Right lobe of liver (tissue), 4 donors: ENCODE data around the gene STON2.

Experiments used
- POLR2A ChIP-seq: fragments of 450-650 bp; IDR thresholded peaks from one replicate; pipeline ENCODE4 v1.6.1; 2017; ENCODE audit warnings: antibody characterized with exemption, mild to moderate bottlenecking
- TF ChIP-seq, protein P1 (sequence below), 4 donors: fragments of 200-600 bp in 3 of 4; fragments of 450-650 bp in 1 of 4; IDR thresholded peaks; one replicate each; pipeline versions ENCODE4 v1.5.1 to v1.8.0; 2016 to 2022; ENCODE audit warnings: antibody characterized with exemption in 4 of 4, mild to moderate bottlenecking in 2 of 4
- donor health status: DM: no; HTN: no; CAD: no.
- donor health status: DM: no; HTN: no; CAD: no.
- donor health status: DM: no; HTN: yes; CAD: no.

DNA sequence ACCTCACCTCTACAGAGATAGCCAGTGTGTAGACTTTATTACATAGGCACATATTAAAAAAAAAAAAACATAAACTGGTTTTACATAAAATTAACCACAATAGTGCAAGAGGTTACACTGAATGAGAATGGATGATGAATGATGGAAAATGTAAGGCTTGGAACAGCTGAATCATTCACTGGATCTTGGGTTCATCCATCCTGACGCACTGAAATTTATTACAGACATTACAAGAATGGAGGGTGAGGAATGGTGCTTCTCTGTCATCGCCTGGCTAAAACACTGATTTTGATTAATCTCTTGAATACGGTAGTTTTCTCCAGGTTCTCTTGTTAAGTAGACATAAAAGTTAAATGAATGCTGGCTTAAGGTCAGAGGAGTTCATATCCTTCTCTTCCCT, 139.4 kb downstream of the STON2 start:
- TF ChIP-seq, protein P1, sequence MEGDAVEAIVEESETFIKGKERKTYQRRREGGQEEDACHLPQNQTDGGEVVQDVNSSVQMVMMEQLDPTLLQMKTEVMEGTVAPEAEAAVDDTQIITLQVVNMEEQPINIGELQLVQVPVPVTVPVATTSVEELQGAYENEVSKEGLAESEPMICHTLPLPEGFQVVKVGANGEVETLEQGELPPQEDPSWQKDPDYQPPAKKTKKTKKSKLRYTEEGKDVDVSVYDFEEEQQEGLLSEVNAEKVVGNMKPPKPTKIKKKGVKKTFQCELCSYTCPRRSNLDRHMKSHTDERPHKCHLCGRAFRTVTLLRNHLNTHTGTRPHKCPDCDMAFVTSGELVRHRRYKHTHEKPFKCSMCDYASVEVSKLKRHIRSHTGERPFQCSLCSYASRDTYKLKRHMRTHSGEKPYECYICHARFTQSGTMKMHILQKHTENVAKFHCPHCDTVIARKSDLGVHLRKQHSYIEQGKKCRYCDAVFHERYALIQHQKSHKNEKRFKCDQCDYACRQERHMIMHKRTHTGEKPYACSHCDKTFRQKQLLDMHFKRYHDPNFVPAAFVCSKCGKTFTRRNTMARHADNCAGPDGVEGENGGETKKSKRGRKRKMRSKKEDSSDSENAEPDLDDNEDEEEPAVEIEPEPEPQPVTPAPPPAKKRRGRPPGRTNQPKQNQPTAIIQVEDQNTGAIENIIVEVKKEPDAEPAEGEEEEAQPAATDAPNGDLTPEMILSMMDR (IDR thresholded peaks at IDR 0.05): no peak
- TF ChIP-seq POLR2A: no peak
